Stomach (tissue), 9 donors: ENCODE measurements around the gene NF1. TPM values are rescaled to one million over a fixed set of nuclear protein-coding genes. Genes with fewer than 3 reads are reported as not detected.

Experiments
- DNase-seq, 2 donors: peaks; one replicate each; pipeline versions ENCODE4 v3.0.0 to v3.0.0-alpha.2; 2013 to 2019
- H3K27ac ChIP-seq, 5 donors: fragments of 200-600 bp in 4 of 5; sonication (generic) in 4 of 5; one replicate each; pipeline ENCODE4 v1.5.1; 2013 to 2019; ENCODE audit warnings: mild to moderate bottlenecking in 1 of 5, moderate library complexity in 1 of 5
- H3K27me3 ChIP-seq, 3 donors: fragments of 200-600 bp; sonication (generic); one replicate each; pipeline ENCODE4 v1.5.1; 2017 to 2019; ENCODE audit warnings: mixed run types in 1 of 3
- H3K36me3 ChIP-seq, 4 donors: fragments of 200-600 bp; sonication (generic); 1 replicate in 3 of 4; 2 replicates in 1 of 4; pipeline ENCODE4 v1.5.1; 2016 to 2019
- H3K4me1 ChIP-seq, 4 donors: fragments of 200-600 bp; sonication (generic); one replicate each; pipeline ENCODE4 v1.5.1; 2016 to 2019
- H3K4me3 ChIP-seq, 4 donors: fragments of 200-600 bp; sonication (generic) in 3 of 4; one replicate each; pipeline ENCODE4 v1.5.1; 2016 to 2019; ENCODE audit warnings: mild to moderate bottlenecking in 1 of 4
- H3K9me3 ChIP-seq, 4 donors: fragments of 200-600 bp; sonication (generic); one replicate each; pipeline ENCODE4 v1.5.1; 2016 to 2019
- CTCF ChIP-seq, 7 experiments: fragments of 450-650 bp in 4 of 7; fragments of 200-600 bp in 3 of 7; sonication (generic) in 3 of 7; IDR thresholded peaks; one replicate each; pipeline ENCODE4 v1.5.1; 2016 to 2019; ENCODE audit warnings: antibody characterized with exemption in 7 of 7, control low read depth in 2 of 7, mild to moderate bottlenecking in 1 of 7
- EP300 ChIP-seq: sonication (generic); formaldehyde crosslinking; IDR thresholded peaks from one replicate; pipeline ENCODE4 v1.6.1; 2017; ENCODE audit warnings: antibody characterized with exemption
- POLR2A ChIP-seq, 4 donors: fragments of 450-650 bp; IDR thresholded peaks; one replicate each; pipeline ENCODE4 v1.6.1; 2016; ENCODE audit warnings: antibody characterized with exemption in 4 of 4, control low read depth in 2 of 4, mild to moderate bottlenecking in 1 of 4, moderate library complexity in 1 of 4
- POLR2AphosphoS5 ChIP-seq, 3 donors: sonication (generic); formaldehyde crosslinking; IDR thresholded peaks; one replicate each; pipeline ENCODE4 v1.6.1; 2016; ENCODE audit warnings: antibody characterized with exemption in 3 of 3
- WGBS, 5 donors: extraction: QIAGEN DNeasy Blood & Tissue Kit in 3 of 5; methylation state at CpG; one replicate each; pipeline versions ENCODE4 v1.1.5 to v1.1.7; 2013 to 2018; 5-methylcytosine and 5-hydroxymethylcytosine counted together
- intact Hi-C: fragments of 100-400 bp; cut with DNase I; formaldehyde crosslinking; loops from one replicate; pipeline ENCODE4 v1.15.1; 2023; ENCODE audit warnings: low total_unique reads
- polyA plus RNA-seq, 3 donors: library from polyadenylated mRNA; stranded (reverse); fragments of 200-250 nt; gene quantifications; one replicate each; pipeline ENCODE4 v1.2.3, GENCODE V29; 2013
- total RNA-seq, 5 donors: library from RNA; depleted of rRNA; stranded (reverse); fragments of >200 nt; gene quantifications; one replicate each; pipeline versions ENCODE4 v1.1.0 to v1.2.3, GENCODE V29; 2014 to 2016
- donor health status: healthy with polysubstance abuse.
- donor health status: Bipolar disorder and iron deficiency.
- donor health status: healthy.

The NF1 gene
- total and polyA plus RNA-seq, 8 donors = 5.2 to 108 (median 50.5) TPM

DNA sequence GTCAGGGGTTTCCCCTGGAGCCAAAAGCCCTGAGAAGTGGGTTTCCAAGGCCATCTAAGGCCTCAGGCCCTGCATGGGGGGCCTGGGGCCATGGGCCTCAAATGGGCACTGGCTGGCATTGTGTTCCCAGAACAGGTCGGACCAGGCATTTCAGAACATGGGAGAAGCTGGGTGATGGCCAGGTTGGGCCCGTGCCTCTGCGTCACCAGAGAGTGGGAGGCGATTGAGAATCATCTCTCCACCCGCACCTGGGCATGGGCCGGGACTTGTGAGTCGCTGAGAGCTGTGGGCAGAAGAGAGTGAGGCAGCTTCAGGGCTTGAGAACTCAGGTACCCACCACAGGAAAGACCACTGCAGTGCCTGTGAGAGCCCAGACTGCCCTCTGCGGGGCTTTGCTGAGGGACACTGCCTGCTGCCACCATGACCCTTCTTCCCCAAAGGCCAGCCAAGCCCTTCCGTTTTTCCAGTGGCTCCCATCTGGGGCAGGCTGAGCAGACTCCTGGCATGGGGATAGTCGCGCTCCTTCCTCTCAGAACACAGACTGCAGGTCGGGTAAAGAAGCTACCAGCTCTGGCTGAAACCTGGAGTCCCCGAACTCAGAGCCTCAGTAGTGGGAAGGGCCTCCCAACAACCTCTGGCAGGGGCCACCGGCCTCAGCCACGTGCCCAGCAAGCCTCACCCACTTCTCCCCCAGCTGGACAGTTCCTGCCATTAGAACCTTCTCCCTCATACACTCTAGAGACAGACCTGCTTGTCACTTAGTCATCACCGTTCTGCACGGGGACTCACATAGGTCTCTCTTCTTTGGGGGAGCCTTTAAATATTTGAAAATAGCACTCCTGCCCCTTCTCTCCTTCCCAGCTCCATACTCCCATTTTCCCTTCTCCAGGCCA, 298.3 kb downstream of the NF1 start:
- H3K4me3 ChIP-seq = no peak overlapping the region
- peak in 1 of 2 donors; percentile 10 for DNase-seq
- no peak overlapping the region for H3K27ac ChIP-seq
- no peaks in the 10 kb centered on the region for H3K36me3 ChIP-seq
- peaks cover 11 to 80% (median 40%) of the 10 kb centered on the region in 3 donors for H3K27me3 ChIP-seq
- H3K4me1 ChIP-seq = peaks cover 11 to 23% (median 19%) of the 10 kb centered on the region in 4 donors
- WGBS, 5 donors = 73 to 79% (median 75%) methylated on average over 14 to 17 of the region's 17 CpGs
- TF ChIP-seq POLR2A (IDR thresholded peaks at IDR 0.05) (no peak), CTCF (IDR thresholded peaks at IDR 0.05) (no peak), EP300 (no peak), POLR2AphosphoS5 (IDR thresholded peaks at IDR 0.05) (no peak)
- H3K9me3 ChIP-seq = no peaks in the 10 kb centered on the region
- intact Hi-C loops = no loop called here

DNA sequence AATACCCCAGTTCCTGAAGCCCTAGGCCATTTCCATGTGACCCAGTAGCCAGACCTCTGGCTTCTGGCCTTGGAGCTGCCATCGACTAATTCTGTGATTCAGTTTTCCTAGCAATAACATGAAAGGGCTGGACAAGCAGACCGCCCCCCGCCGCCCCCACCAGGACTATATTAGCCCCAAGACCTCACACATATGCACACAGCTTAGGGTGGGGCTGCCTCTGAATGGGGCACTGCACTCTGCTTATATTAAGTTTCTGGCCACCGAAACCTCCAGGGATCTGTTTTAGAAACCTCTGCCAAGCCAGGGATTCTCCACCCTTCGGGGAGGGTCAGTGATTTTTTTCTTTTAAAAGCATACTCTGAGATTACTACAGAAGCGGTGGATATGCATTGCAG, 299.0 kb downstream of the NF1 start:
- TF ChIP-seq EP300 (no peak), POLR2AphosphoS5 (IDR thresholded peaks at IDR 0.05) (no peak), CTCF (IDR thresholded peaks at IDR 0.05) (no peak), POLR2A (IDR thresholded peaks at IDR 0.05) (no peak)
- intact Hi-C loops = no loop called here
- no peaks in the 10 kb centered on the region for H3K36me3 ChIP-seq
- DNase-seq = peak in 1 of 2 donors; percentile 3
- no peak overlapping the region for H3K4me3 ChIP-seq
- H3K4me1 ChIP-seq = peaks cover 11 to 23% (median 19%) of the 10 kb centered on the region in 4 donors
- 83 to 97% (median 88%) methylated on average over 7 of the region's 7 CpGs for WGBS, 5 donors
- peaks cover 11 to 77% (median 40%) of the 10 kb centered on the region in 3 donors for H3K27me3 ChIP-seq
- H3K9me3 ChIP-seq = no peaks in the 10 kb centered on the region
- H3K27ac ChIP-seq = no peak overlapping the region

- WGBS, 5 donors = 13 to 17% (median 15%) methylated on average over 11 of the region's 11 CpGs
- Histone ChIP-seq H3K27me3 (peaks cover 11 to 73% (median 40%) of the 10 kb centered on the region in 3 donors), H3K9me3 (no peaks in the 10 kb centered on the region), H3K4me3 (no peak overlapping the region), H3K27ac (no peak overlapping the region), H3K36me3 (no peaks in the 10 kb centered on the region), H3K4me1 (peaks cover 11 to 20% (median 19%) of the 10 kb centered on the region in 4 donors)
- TF ChIP-seq POLR2AphosphoS5 (IDR thresholded peaks at IDR 0.05) = no peak
- no peak for TF ChIP-seq EP300
- TF ChIP-seq POLR2A (IDR thresholded peaks at IDR 0.05) = no peak
- TF ChIP-seq CTCF (IDR thresholded peaks at IDR 0.05) = no peak
- peak; percentile 53 to 93 for DNase-seq
- intact Hi-C loops = no loop called here
These were observed 299.8 kb downstream of the NF1 start for GRCh38 chr17:31394544-31394943.

- Histone ChIP-seq H3K9me3 (no peaks in the 10 kb centered on the region), H3K27me3 (peaks cover 5 to 52% (median 16%) of the 10 kb centered on the region in 3 donors), H3K27ac (no peak overlapping the region), H3K4me1 (peaks cover under 1 to 3% (median 3%) of the 10 kb centered on the region in 4 donors), H3K36me3 (no peaks in the 10 kb centered on the region), H3K4me3 (no peak overlapping the region)
- no peak for TF ChIP-seq POLR2AphosphoS5 (IDR thresholded peaks at IDR 0.05)
- TF ChIP-seq POLR2A (IDR thresholded peaks at IDR 0.05) = no peak
- no peak for TF ChIP-seq EP300
- TF ChIP-seq CTCF (IDR thresholded peaks at IDR 0.05) = no peak
- 72 to 81% (median 78%) methylated on average over 7 to 8 of the region's 8 CpGs for WGBS, 5 donors
- intact Hi-C loops = no loop called here
- no peak for DNase-seq
These were observed 302.6 kb downstream of the NF1 start for GRCh38 chr17:31397256-31397939.
